Measurements from ENCODE around the gene XPO1.
A peak's percentile ranks its signal among the peaks of the same experiment; 100 is the strongest.

Gene XPO1

GRCh38 chr2:61535449-61535848 lies 2.7 kb downstream of the XPO1 start:
- peaks cover 50% of the 10 kb centered on the region for H4K20me1 ChIP-seq (ENCODE audit: low read depth, low read length)
- peak overlapping the region; percentile 17; the same call in 1 of the 2 replicates for H3K27ac ChIP-seq (ENCODE audit: low read depth, low read length)

GRCh38 chr2:61534926-61535325 lies 3.2 kb downstream of the XPO1 start:
- Histone ChIP-seq H3K79me2 (ENCODE audit: insufficient read depth, low read length) (peaks cover 80% of the 10 kb centered on the region), H3K27ac (ENCODE audit: low read depth, low read length) (peak overlapping the region; percentile 17; the same call in 1 of the 2 replicates), H4K20me1 (ENCODE audit: low read depth, low read length) (peaks cover 55% of the 10 kb centered on the region), H3K9me3 (ENCODE audit: insufficient read depth, low read length) (no peaks in the 10 kb centered on the region), H3K4me3 (ENCODE audit: insufficient read depth, low read length, poor library complexity, severe bottlenecking) (peak overlapping the region; percentile 94), H3F3A (ENCODE audit: insufficient read depth) (peaks cover 27% of the 10 kb centered on the region; the same call in 1 of the 2 replicates), H3K4me2 (ENCODE audit: low read depth, low read length, poor library complexity, severe bottlenecking) (peak overlapping the region; percentile 85), H3K27me3 (ENCODE audit: low read length) (no peaks in the 10 kb centered on the region), H3K9me2 (replicated peaks; ENCODE audit: insufficient read depth, low read length) (no peaks in the 10 kb centered on the region), H3K9ac (ENCODE audit: low read length) (peak overlapping the region; percentile 95), H3K36me3 (ENCODE audit: low read length) (peaks cover 28% of the 10 kb centered on the region), H2AFZ (ENCODE audit: low read depth, low read length, severe bottlenecking) (no peak overlapping the region)
- TF ChIP-seq EZH2phosphoT487 (conservative IDR thresholded peaks at IDR 0.05; ENCODE audit: low read length) (no peak), CTCF (IDR thresholded peaks at IDR 0.05; ENCODE audit: insufficient read depth, low read length, poor library complexity, severe bottlenecking) (no peak)

More at GRCh38 chr2:61535449-61535848, 2.7 kb downstream of the XPO1 start:
- H3K9me3 ChIP-seq (ENCODE audit: insufficient read depth, low read length) = no peaks in the 10 kb centered on the region
- peak overlapping the region; percentile 94 for H3K4me3 ChIP-seq (ENCODE audit: insufficient read depth, low read length, poor library complexity, severe bottlenecking)
- peaks cover 22% of the 10 kb centered on the region; the same call in 1 of the 2 replicates for H3F3A ChIP-seq (ENCODE audit: insufficient read depth)
- no peak overlapping the region for H2AFZ ChIP-seq (ENCODE audit: low read depth, low read length, severe bottlenecking)
- H3K36me3 ChIP-seq (ENCODE audit: low read length) = peaks cover 23% of the 10 kb centered on the region
- TF ChIP-seq EZH2phosphoT487 (conservative IDR thresholded peaks at IDR 0.05; ENCODE audit: low read length) (no peak), CTCF (IDR thresholded peaks at IDR 0.05; ENCODE audit: insufficient read depth, low read length, poor library complexity, severe bottlenecking) (no peak)
- peak overlapping the region; percentile 85 for H3K4me2 ChIP-seq (ENCODE audit: low read depth, low read length, poor library complexity, severe bottlenecking)
- no peaks in the 10 kb centered on the region for H3K27me3 ChIP-seq (ENCODE audit: low read length)
- H3K9me2 ChIP-seq (replicated peaks; ENCODE audit: insufficient read depth, low read length) = no peaks in the 10 kb centered on the region
- H3K79me2 ChIP-seq (ENCODE audit: insufficient read depth, low read length) = peaks cover 75% of the 10 kb centered on the region
- peak overlapping the region; percentile 95 for H3K9ac ChIP-seq (ENCODE audit: low read length)

GRCh38 chr2:61530749-61531148 lies 7.4 kb downstream of the XPO1 start:
- H3K36me3 ChIP-seq (ENCODE audit: low read length) = peaks cover 52% of the 10 kb centered on the region
- H2AFZ ChIP-seq (ENCODE audit: low read depth, low read length, severe bottlenecking) = no peak overlapping the region
- H3K9me3 ChIP-seq (ENCODE audit: insufficient read depth, low read length) = no peaks in the 10 kb centered on the region
- peak overlapping the region; percentile 10 for H3K4me2 ChIP-seq (ENCODE audit: low read depth, low read length, poor library complexity, severe bottlenecking)
- peaks cover 28% of the 10 kb centered on the region; the same call in 1 of the 2 replicates for H3F3A ChIP-seq (ENCODE audit: insufficient read depth)
- no peak overlapping the region for H3K4me3 ChIP-seq (ENCODE audit: insufficient read depth, low read length, poor library complexity, severe bottlenecking)
- no peaks in the 10 kb centered on the region for H3K27me3 ChIP-seq (ENCODE audit: low read length)
- no peak overlapping the region for H3K9ac ChIP-seq (ENCODE audit: low read length)
- H4K20me1 ChIP-seq (ENCODE audit: low read depth, low read length) = peaks cover 78% of the 10 kb centered on the region
- no peak overlapping the region for H3K27ac ChIP-seq (ENCODE audit: low read depth, low read length)
- TF ChIP-seq EZH2phosphoT487 (conservative IDR thresholded peaks at IDR 0.05; ENCODE audit: low read length) (no peak), CTCF (IDR thresholded peaks at IDR 0.05; ENCODE audit: insufficient read depth, low read length, poor library complexity, severe bottlenecking) (no peak)
- peaks cover 100% of the 10 kb centered on the region for H3K79me2 ChIP-seq (ENCODE audit: insufficient read depth, low read length)
- H3K9me2 ChIP-seq (replicated peaks; ENCODE audit: insufficient read depth, low read length) = no peaks in the 10 kb centered on the region

All from SU-DHL-6 (cell line).